ENCODE data around the gene VENTX.

Gene VENTX

DNA sequence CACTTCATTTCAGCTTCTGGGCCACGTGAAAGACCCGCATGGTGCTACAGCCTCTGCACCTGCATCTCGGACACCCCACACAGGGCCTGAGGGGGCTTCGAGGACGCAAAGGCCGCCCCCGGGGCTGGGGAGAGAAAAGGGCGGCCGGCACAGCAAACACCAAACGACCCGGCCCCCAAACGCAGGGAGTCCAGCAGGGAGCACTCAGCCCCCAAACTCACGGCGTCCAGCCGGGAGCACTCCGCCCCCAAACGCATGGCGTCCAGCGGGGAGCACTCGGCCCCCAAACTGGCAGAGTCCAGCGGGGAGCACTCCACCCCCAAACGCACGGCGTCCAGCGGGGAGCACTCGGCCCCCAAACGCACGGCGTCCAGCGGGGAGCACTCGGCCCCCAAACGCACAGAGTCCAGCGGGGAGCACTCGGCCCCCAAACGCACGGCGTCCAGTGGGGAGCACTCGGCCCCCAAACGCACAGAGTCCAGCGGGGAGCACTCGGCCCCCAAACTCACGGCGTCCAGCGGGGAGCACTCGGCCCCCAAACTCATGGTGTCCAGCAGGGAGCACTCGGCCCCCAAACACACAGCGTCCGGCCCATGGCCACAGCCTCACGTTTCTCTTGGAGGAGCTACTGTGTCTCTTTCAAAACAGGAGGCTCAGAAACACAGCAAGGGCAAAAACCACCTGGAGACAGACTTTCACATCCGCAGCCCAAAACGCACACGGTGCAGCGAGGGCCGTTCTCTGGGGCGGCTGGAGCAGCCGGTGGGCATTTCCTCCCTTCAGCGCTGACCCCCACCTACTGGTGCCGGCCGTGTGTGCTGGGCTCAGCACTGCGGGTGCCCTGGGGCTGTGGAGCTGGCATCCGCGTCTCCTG, 34.6 kb upstream of the VENTX start:
- DNase-seq, result no peak

DNA sequence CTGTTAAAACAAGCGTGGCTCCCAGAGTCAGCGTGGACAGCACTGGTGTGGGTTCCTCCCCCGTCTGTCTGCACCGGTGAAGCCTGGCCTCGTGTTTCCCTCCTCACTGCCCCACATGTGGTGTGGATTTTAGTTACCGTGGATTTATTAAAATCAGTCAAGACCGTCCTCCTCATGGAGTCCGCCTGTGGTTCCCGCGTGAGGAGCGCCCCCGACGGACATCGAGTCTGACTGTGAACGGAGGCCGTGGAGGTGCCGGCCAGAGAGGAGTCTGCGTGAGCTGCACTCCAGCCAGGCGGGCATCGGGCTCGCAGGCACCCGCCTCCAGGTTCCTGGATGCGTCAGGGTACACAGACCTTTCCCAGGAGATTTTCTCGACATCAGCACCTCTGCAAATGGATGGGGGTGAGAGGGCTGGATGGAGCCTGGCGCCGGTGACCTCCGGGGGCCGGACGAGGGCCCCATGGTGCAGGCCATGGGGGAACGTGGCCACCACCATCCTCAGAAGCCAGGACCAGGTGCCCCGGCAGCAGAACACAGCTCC, 33.9 kb upstream of the VENTX start:
- DNase-seq, result no peak

DNA sequence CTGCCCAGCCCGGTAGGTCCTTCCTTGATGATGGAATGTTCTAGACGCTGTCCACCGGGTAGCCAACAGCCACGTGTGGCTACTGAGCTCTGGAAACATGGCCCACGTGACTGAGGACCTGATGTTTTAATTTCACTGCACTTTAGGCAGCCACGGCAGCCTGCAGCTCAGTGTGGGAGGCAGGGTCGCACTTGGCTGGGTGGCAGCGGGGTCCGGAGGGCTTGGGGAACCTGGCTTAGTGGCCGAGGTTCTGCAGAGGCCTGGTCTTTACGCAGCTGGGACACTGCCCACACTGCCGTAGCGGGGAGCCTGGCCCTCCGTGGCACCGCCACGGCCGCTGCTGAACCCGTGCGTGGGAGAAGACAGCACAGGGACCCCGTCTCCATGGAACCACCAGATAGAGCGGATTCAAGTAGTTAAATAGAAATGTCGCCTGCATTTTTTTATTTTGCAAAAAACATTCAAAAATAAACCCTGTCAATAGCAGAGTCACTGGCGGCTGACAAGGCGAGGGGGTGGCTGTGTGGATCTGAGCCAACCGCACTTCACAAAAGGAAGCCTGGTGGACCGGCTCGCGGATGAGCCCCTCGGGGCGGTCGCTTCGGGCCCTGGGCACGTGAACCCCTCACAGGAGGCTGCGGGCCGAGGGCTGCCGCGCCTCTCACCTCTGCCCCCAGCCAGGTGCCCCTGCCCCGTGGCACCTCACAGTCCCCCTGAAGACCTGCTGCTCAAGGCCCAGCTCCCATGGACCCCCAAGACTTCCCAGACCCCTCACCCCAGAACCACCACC, 33.2 kb upstream of the VENTX start:
- no peak for DNase-seq

DNA sequence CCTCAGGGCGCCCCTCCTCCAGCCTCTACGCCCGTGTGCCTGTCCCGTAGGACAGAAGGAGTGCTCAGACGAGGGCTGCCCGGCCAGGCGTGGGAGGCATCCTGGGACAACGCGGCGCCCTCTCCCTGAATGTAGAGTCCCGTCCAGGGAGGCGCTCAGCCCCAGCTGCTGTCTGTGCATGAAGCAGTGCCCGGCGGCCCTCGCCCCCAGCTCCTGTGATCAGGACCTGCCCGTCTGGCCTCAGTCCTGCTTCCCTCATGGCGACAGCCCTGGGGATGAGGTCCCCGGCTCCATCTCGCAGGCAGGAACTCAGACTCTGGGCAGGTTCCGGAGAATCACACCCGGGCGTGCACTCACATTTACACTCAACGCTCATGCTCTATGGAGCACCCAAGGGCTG, 32.5 kb upstream of the VENTX start:
- DNase-seq, result no peak

DNA sequence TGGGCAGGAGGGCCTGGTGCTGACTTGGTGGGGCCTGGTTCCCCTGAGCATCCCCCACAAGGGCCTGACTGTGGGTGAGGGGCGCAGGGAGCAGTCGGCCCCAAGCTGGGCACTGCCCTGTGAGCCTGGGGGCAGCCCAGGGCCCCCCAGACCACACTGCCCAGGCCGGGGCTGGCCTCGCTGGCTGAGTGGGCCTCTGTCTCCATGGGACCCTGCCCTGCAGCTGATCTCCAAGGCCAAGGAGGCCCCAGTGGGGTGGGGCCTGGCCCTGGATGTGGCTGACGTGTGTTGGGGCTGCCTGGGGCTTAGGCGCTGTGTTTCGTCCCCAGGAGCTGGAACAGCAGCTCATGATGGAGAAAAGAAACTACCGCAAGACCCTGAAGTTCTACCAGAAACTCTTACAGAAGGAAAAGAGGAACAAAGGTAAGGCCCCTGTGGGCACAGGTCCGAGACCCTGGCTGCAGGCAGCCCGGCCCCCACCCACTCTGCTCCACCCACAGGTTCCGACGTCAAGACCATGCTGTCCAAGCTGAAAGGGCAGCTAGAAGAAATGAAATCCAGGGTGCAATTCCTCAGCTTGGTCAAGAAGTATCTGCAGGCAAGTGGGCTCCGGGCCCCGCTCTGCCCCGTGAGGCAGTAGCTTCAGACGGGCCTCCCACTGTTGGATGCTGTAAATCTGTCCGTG, 31.2 kb upstream of the VENTX start:
- no peak for DNase-seq

DNA sequence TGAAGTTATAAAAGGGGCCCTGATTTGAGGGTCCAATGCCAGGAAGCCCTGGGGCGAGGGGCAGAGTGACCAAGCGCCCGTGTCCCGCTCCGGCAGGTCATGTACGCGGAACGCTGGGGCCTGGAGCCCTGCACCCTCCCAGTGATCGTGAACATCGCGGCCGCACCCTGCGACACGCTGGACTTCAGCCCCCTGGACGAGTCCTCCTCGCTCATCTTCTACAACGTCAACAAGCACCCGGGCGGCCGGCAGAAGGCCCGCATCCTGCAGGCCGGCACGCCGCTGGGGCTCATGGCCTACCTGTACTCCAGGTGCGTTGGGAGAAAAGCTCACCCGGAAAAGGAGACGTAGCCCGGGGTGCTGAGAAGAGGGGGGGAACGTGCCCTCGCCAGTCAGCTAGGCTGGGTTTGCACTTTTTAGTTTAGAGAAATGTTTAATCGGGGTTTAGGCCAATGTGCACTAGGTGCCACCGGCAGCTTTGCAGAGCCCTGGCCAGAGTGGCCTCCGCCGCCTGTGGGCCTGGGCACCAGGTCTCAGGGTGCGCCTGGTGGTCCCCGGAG, 30.5 kb upstream of the VENTX start:
- no peak for DNase-seq

DNA sequence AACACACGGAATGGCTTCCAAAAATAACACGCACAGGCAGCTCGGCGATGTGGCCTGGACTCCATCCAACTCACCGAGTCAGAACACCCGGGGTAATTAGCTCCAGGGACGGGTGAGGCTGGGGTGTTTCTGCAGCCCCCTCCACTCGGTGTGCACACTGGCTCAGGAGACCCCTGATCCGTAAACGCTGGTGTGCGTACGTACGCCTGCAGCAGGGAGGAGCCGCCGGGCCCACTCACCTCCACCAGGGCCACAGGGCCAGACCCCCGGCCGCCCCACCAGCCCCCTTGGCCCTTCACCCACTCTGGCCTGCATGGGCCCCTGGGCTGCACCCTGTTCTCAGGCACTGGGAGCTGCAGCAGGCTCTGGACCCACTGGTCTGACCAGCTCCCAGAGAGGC, 30.0 kb upstream of the VENTX start:
- no peak for DNase-seq

DNA sequence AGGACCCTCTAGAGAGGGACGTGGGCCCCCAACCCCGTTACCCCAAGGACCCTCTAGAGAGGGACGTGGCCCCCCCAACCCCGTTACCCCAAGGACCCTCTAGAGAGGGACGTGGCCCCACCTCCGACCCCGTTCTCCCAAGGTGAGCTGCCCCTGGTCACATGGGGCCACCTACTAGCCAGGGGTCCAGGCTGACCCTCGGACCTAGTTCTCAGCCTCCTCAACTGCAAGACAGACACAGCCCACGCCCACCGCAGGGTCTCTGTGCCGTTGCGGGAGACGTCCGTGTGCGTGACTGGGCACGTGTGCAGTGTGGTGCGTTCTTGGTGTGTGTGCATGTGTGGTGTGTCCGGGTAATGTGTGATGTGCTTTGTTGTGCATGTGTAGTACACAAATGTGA, 29.2 kb upstream of the VENTX start:
- no peak for DNase-seq

DNA sequence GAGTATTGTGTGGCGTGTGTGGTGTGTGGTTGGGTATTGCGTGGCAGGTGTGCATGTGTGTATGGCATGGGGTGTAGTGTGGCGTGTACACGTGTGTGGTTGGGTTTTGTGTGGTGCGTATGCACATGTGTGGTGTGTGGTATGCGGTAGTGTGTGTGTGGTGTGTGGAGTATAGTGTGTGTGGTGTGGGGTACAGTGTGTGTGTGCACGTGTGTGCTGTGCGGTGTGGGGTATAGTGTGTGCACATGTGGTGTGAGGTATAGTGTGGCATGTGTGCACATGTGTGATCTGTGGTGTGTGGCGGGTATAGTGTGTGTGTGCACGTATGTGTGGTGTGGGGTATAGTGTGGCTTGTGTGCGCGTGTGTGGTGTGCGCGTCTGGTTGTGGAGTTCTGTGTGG, 28.5 kb upstream of the VENTX start:
- no peak for DNase-seq

DNA sequence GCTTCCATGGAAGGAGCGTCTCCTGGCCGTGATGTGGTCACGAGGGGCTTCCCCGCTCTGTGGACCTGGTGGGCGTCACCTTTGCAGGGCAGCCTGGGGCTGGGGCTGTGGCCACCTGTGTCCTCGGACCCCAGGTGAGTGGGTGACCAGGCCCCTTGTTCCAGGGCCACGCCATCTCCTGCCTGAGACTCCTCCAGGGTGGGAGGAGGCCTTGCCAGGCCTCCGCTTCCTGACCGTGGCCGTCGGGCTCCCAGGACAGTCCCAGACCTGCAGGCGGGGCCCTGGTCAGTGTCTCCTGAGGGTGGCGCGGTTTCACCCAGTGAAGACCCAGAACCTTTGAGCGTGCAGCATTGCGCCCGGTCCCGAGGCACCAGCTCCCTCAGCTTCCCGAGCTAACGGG, 28.0 kb upstream of the VENTX start:
- no peak for DNase-seq

DNA sequence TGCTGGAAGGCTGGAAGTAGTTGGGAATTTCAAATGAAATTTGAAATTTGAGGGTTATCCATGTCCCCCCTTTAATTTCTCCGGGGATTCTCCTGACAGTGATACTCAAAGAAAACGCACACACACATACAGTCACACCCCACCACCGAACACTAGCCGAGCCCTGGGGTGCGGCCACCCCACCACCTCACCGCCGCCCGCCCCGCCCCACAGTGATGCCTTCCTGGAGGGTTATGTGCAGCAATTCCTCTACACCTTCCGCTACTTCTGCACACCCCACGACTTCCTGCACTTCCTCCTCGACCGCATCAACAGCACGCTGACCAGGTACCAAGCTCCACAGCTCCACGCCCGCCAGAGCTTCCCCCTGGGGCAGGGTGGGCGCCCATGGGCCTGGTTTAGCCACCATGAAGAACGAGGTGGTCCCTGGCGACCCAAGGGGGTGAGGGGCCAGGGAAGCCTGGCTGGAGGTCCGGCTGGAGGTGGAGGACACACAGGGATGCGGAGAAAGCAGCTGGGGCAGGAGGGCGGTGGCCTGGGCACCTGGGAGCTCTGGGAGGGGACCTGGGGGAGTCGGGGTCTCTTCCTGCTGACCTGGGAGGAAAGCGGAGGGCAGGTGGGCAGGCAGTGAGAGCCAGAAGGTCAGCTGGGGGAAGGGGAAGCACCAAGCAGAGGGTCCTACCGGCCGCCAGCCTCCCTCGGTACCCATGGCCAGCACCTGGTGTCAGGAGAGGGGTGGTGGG, 27.1 kb upstream of the VENTX start:
- DNase-seq, result no peak

DNA sequence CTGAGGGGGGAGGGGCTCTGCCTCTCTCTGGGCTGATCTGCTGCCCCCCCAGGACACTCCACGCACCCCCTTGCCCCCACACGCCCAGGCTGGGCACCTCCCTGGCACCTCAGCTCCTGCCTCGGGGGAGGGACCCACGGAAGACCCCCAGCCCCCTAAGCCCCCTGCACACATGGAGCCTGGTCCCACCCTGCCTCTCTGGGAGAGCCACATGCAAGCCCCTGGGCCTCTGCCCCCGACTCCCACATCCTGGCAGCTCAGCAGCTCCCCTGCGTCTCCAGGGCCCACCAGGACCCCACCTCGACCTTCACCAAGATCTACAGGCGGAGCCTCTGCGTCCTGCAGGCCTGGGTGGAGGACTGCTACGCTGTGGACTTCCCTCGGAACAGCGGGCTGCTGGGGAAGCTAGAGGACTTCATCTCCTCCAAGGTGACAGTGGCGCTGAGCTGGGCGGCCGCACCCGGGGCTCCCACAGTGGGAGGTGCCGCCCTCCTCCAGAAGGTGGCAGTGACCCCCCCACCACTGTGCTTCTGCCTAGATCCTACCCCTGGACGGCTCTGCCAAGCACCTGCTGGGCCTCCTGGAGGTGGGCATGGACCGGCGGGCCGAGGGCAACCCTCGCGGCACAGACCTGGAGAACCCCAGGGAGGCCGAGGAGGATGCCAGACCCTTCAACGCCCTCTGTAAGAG, 26.4 kb upstream of the VENTX start:
- no peak for DNase-seq

DNA sequence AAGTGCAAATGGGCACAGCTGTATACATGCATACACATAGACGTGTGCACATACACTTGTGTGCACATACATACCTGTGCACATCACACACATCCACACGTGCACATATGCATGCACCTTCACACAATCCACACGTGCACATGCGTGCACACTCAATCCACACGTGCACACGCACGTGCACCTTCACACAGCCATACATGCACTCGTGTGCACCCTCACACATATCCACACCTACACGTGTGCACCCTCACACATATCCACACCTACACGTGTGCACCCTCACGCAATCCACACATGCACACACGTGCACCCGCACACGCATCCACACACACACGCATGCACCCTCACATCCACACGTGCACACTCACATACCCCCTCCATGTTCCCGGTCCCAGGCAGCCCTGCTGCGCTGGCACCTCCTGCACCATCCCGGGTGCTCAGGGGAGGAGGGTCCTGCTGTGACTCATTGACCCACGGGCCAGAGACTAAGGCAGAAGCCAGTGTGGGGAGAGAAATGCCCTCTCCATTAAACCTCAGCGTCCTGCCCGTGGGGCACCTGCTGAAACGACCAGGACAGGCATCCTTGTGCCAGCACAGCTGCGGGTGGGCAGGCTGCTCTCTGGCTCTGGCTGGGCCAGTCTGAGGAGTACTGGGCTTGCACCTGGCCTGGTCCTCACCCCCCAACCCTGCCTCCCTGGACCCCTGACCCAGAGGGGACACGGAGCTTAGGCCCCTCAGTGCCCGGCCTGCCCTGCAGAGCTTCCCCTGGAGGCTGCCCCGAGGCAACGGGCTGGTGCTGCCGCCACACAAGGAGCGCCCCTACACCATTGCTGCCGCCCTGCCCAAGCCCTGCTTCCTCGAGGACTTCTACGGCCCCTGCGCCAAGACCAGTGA, 25.4 kb upstream of the VENTX start:
- no peak for DNase-seq

DNA sequence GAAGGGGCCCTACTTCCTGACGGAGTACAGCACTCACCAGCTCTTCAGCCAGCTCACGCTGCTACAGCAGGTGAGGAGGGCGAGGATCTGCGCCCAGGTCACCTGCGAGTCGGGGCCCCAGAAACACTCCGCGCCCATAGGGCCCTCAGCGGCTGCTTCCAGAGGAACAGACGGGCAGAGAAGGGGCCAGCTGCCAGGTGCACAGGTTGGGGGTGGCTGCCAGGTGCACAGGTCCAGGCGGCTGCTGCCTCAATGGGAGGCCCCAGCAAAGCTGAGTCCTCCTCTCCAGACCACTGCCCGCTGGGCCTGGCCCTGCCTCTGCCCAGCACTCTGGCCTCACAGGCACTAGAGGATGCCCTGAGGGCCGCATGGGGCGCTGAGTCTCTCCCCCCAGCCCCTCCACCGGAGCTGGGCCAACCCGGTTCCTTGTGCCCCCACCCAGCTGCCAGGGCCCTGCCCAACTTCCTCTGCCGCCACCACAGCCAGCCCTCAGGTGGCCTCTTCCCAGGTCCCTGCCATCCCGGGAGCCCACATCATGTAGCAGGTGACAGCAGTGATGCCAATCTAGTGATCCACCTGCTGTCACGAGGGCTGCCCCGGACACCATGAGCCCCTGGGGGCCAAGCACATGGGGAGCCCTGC, 24.7 kb upstream of the VENTX start:
- DNase-seq, result no peak

DNA sequence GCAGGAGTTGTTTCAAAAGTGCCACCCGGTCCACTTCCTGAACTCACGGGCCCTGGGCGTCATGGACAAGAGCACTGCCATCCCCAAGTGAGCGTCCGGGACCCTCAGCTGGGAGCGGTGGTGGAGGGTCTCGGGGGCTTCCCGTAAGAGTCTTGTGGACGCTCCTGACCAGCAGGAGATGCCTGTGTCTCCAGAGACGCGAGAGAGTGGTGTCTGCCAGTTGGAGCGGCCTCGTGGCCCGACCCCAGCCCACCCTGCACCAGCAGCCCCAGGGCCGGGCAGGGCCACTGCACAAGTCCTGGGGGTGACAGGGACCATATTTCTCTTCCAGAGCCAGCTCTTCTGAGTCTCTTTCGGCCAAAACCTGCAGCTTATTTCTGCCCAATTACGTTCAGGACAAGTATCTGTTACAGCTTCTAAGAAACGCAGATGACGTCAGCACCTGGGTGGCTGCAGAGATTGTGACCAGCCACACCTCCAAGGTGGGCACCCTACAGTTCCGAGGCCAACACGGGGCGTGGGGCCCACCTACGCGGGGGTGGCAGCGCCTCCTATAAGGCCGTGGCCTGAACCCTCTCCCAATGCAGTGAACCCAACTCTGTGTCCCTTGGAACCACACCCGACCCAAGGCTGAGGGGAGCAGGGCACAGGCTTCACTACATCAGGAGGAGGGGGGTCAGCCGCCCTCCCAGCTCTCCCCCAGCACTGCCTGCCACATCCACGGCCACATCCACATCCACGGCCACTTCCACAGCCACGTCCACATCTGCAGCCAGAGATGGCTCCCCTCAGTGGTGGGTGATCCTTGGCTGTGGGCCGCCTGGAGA, 23.8 kb upstream of the VENTX start:
- no peak for DNase-seq

DNA sequence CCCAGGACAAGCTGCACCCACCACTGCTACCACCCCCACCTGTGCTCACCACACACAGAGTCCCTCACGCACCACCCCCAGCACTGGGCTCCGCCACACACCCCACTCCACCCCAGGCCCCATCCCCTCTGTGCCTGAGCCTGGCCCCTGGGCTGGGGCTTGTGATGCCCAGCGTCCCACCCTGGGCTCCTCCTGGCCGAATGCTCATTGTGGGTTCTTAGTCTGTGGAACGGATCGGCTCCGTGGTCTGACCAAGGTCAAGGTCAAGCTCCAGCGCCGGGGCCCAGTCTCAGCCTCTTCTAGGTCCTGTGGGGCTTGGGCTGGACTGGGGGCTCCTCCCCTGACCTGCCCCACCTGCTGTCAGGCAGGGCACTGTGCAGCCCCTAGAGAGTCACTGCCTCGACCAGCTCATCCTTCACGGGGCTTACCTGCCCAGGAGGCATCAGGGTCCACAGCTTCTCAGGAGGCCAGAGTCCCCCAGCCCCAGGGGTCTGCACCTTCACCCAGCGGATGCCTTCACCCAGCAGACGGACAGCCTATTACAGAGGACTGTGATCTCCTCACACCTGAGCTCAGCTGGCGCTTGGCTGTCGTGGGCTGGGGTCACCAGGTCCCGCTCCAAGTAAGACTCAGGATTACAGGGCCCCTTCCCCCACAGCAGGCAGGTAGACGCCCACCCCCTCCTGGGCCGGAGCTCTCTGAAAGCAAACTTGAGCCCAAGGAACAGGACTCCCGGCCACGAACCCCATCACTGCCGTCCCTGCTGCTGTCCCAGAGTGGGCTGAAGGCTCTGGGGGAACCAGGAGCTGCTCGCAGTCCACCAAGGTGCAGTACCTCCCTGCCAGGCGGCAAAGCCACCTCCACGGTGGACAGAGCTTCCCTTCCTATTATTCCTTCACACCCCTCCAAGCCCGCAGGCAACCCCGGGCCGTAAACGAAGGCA, 22.9 kb upstream of the VENTX start:
- DNase-seq, result no peak

DNA sequence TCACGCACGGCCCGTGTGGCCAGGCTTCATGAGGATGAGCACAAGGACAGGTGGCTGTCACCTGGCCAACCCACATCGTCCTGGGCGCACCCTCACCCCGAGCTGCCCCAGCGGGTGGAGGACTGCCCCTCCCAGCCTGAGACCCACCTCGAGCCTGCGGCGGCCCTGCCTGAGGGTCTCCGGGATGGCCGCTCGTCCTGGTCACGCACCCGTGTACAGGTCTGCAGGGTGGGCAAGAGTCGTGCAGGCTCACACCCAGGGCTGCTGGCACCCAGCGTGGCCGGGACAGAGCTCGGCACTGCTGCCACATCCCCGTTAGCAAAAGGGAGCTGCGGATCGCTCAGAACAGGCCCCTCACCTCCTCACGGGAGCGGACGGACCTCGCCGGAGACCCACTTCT, 22.1 kb upstream of the VENTX start:
- DNase-seq, result no peak

DNA sequence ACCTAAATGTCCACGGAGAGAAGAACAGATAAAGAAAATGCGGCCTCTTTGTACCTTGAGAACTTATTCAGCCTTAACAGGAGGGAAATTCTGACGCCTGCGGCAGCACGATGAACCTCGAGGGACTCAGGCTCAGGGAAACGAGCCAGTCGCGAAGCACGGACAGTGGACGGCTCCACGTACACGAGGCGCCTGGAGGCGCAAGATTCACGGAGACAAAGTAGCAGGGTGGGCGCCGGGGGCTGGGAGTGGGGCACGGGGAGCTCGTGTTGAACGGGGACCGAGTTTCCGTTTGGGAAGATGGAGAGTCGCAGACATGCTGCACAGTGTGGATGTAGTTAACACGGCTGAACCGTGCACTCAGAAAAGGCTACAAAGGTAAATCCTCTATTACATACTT, 20.9 kb upstream of the VENTX start:
- DNase-seq, result no peak
